Liver (tissue), 9 donors: Measurements from ENCODE around the gene GPD1L. TPM values are rescaled to one million over a fixed set of nuclear protein-coding genes. Genes with fewer than 3 reads are reported as not detected.

Experiments used
- DNase-seq: peaks from one replicate; pipeline ENCODE4 v3.0.0-alpha.2; 2017; ENCODE audit warnings: low spot score
- H3K27ac ChIP-seq, 2 donors: one replicate each; pipeline ENCODE4 v1.7.0; 2013; ENCODE audit warnings: inconsistent platforms in 2 of 2, low read length in 2 of 2, control low read depth in 1 of 2, low read depth in 1 of 2, mild to moderate bottlenecking in 1 of 2
- H3K27me3 ChIP-seq, 4 donors: one replicate each; pipeline versions ENCODE4 v1.6.1 to v1.7.0; 2013; ENCODE audit warnings: low read length in 3 of 4, inconsistent platforms in 1 of 4, mild to moderate bottlenecking in 1 of 4, moderate library complexity in 1 of 4; ENCODE audit not compliant: control insufficient read depth in 4 of 4, insufficient read depth in 4 of 4
- H3K36me3 ChIP-seq, 4 donors: one replicate each; pipeline versions ENCODE4 v1.6.1 to v1.7.0; 2013; ENCODE audit warnings: low read length in 3 of 4, mild to moderate bottlenecking in 3 of 4, low read depth in 1 of 4, moderate library complexity in 1 of 4; ENCODE audit not compliant: control insufficient read depth in 4 of 4, insufficient read depth in 3 of 4
- H3K4me1 ChIP-seq, 4 donors: one replicate each; pipeline versions ENCODE4 v1.6.1 to v1.7.0; 2013; ENCODE audit warnings: low read length in 3 of 4, mild to moderate bottlenecking in 3 of 4, moderate library complexity in 1 of 4; ENCODE audit not compliant: control insufficient read depth in 4 of 4, insufficient read depth in 4 of 4
- H3K4me3 ChIP-seq, 3 donors: one replicate each; pipeline versions ENCODE4 v1.6.1 to v1.7.0; 2013; ENCODE audit warnings: low read length in 3 of 3, control low read depth in 1 of 3, low read depth in 1 of 3, mild to moderate bottlenecking in 1 of 3
- H3K9ac ChIP-seq, 2 donors: one replicate each; pipeline ENCODE4 v1.7.0; 2013; ENCODE audit warnings: low read length in 2 of 2, mild to moderate bottlenecking in 2 of 2, moderate library complexity in 2 of 2, control low read depth in 1 of 2, low read depth in 1 of 2
- H3K9me3 ChIP-seq, 4 donors: one replicate each; pipeline versions ENCODE4 v1.6.1 to v1.7.0; 2013; ENCODE audit warnings: low read length in 3 of 4; ENCODE audit not compliant: control insufficient read depth in 4 of 4
- ATF3 ChIP-seq: IDR thresholded peaks from 2 replicates; pipeline ENCODE4 v1.6.1; 2016; ENCODE audit warnings: antibody characterized with exemption
- CTCF ChIP-seq: fragments of 150-350 bp; IDR thresholded peaks from 2 replicates; pipeline ENCODE4 v1.5.1; 2017; ENCODE audit warnings: improper control_type of control experiment, low read depth, low read length; ENCODE audit not compliant: missing input control
- EGR1 ChIP-seq, 2 donors: IDR thresholded peaks; 2 replicates each; pipeline ENCODE4 v1.6.1; 2016 to 2018; ENCODE audit warnings: antibody characterized with exemption in 2 of 2, low read depth in 2 of 2
- FOXA2 ChIP-seq: IDR thresholded peaks from 2 replicates; pipeline ENCODE4 v1.6.1; 2016; ENCODE audit warnings: antibody characterized with exemption
- GABPA ChIP-seq, 2 donors: IDR thresholded peaks in 1 of 2; conservative IDR thresholded peaks in 1 of 2; 2 replicates each; pipeline ENCODE4 v1.6.1; 2016; ENCODE audit warnings: antibody characterized with exemption in 2 of 2, mild to moderate bottlenecking in 1 of 2, moderate library complexity in 1 of 2
- HNF4A ChIP-seq, 2 donors: conservative IDR thresholded peaks; 2 replicates each; pipeline ENCODE4 v1.6.1; 2016; ENCODE audit warnings: antibody characterized with exemption in 2 of 2, mild to moderate bottlenecking in 2 of 2
- HNF4G ChIP-seq: IDR thresholded peaks from 2 replicates; pipeline ENCODE4 v1.6.1; 2016; ENCODE audit warnings: antibody characterized with exemption
- JUND ChIP-seq, 2 donors: IDR thresholded peaks; 2 replicates each; pipeline ENCODE4 v1.6.1; 2016; ENCODE audit warnings: antibody characterized with exemption in 2 of 2
- MAX ChIP-seq: IDR thresholded peaks from 2 replicates; pipeline ENCODE4 v1.6.1; 2016; ENCODE audit warnings: antibody characterized with exemption
- RAD21 ChIP-seq, 2 donors: IDR thresholded peaks; 2 replicates each; pipeline ENCODE4 v1.6.1; 2016; ENCODE audit warnings: antibody characterized with exemption in 2 of 2, mild to moderate bottlenecking in 2 of 2
- RXRA ChIP-seq, 2 donors: IDR thresholded peaks; 2 replicates each; pipeline ENCODE4 v1.6.1; 2017 to 2018; ENCODE audit warnings: antibody characterized with exemption in 2 of 2, mild to moderate bottlenecking in 1 of 2
- SP1 ChIP-seq: IDR thresholded peaks from 2 replicates; pipeline ENCODE4 v1.6.1; 2018; ENCODE audit warnings: antibody characterized with exemption, mild to moderate bottlenecking
- TAF1 ChIP-seq: conservative IDR thresholded peaks from 2 replicates; pipeline ENCODE4 v1.6.1; 2016; ENCODE audit warnings: antibody characterized with exemption, mild to moderate bottlenecking
- YY1 ChIP-seq: IDR thresholded peaks from 2 replicates; pipeline ENCODE4 v1.6.1; 2016; ENCODE audit warnings: antibody characterized with exemption, mild to moderate bottlenecking
- WGBS: extraction: QIAGEN DNeasy Blood & Tissue Kit; methylation state at CpG from one replicate; pipeline ENCODE4 v1.1.7; 2013; 5-methylcytosine and 5-hydroxymethylcytosine counted together
- polyA plus RNA-seq, 2 donors: library from polyadenylated mRNA; stranded (reverse) in 1 of 2; unstranded in 1 of 2; fragments of 200-250 nt in 1 of 2; fragments of >200 nt in 1 of 2; fragmentation: Nextera tagmentation in 1 of 2; extraction: Ambion mirVana in 1 of 2; gene quantifications; one replicate each; pipeline versions ENCODE4 v1.2.1 to v1.2.3, GENCODE V29; 2013 to 2015
- total RNA-seq, 2 donors: library from RNA; depleted of rRNA; stranded (reverse); fragments of >200 nt; gene quantifications; one replicate each; pipeline ENCODE4 v1.2.3, GENCODE V29; 2014
- TF ChIP-seq, protein P1 (sequence below): IDR thresholded peaks from 2 replicates; pipeline ENCODE4 v1.6.1; 2016; ENCODE audit warnings: antibody characterized with exemption
- donor health status: healthy.
- donor health status: healthy.
- donor health status: healthy.
- donor health status: healthy.
- donor health status: healthy.

The GPD1L gene
- total and polyA plus RNA-seq, 4 donors = 1.4 to 5.0 (median 3.1) TPM

- H3K9ac ChIP-seq = no peak overlapping the region
- H3K27ac ChIP-seq = no peak overlapping the region
- H3K36me3 ChIP-seq = no peaks in the 10 kb centered on the region
- DNase-seq = no peak
- peaks cover 0 to 9% (median under 1%) of the 10 kb centered on the region in 4 donors for H3K27me3 ChIP-seq
- TF ChIP-seq, protein P1, sequence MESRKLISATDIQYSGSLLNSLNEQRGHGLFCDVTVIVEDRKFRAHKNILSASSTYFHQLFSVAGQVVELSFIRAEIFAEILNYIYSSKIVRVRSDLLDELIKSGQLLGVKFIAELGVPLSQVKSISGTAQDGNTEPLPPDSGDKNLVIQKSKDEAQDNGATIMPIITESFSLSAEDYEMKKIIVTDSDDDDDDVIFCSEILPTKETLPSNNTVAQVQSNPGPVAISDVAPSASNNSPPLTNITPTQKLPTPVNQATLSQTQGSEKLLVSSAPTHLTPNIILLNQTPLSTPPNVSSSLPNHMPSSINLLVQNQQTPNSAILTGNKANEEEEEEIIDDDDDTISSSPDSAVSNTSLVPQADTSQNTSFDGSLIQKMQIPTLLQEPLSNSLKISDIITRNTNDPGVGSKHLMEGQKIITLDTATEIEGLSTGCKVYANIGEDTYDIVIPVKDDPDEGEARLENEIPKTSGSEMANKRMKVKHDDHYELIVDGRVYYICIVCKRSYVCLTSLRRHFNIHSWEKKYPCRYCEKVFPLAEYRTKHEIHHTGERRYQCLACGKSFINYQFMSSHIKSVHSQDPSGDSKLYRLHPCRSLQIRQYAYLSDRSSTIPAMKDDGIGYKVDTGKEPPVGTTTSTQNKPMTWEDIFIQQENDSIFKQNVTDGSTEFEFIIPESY = no peak
- no peak for TF ChIP-seq JUND (IDR thresholded peaks at IDR 0.05)
- no peak for TF ChIP-seq YY1
- no peak for TF ChIP-seq HNF4G
- TF ChIP-seq SP1 = no peak
- no peak for TF ChIP-seq FOXA2
- no peaks in the 10 kb centered on the region for H3K9me3 ChIP-seq
- H3K4me1 ChIP-seq = peaks cover 3 to 7% (median 5%) of the 10 kb centered on the region in 4 donors
- no peak overlapping the region for H3K4me3 ChIP-seq
These were observed 27.6 kb upstream of the GPD1L start for GRCh38 chr3:32078864-32079263.

DNA sequence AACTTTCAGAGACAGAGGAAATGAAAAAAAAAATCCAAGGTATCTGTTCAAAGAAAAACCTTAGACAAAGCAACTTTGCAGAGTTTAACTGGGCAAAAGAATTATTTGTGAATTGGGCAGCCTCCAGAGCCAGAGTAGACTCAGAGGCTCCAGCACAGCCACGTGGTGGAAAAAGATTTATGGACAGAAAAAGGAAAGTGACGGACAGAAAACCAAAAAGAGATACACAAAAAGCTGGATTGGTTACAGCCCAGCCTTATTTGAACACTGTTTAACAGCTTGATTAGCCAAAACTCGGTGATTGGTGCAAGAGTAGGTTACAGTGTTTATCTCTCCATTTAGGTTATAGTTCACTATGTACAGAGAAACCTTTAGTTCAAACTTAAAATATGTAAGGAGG, 23.7 kb upstream of the GPD1L start:
- H3K36me3 ChIP-seq = no peaks in the 10 kb centered on the region
- no peak overlapping the region for H3K9ac ChIP-seq
- no peak overlapping the region for H3K4me3 ChIP-seq
- 5% methylated on average over 3 of the region's 3 CpGs for WGBS
- no peaks in the 10 kb centered on the region for H3K9me3 ChIP-seq
- peaks cover 0 to 9% (median 3%) of the 10 kb centered on the region in 4 donors for H3K27me3 ChIP-seq
- TF ChIP-seq HNF4A (conservative IDR thresholded peaks at IDR 0.05) (peak in 1 of 2 donors; percentile 34), JUND (IDR thresholded peaks at IDR 0.05) (peak in 1 of 2 donors; percentile 22), ATF3 (no peak), SP1 (peak; percentile 26), RAD21 (IDR thresholded peaks at IDR 0.05) (peak; percentile 41 to 49), MAX (no peak), TAF1 (no peak), RXRA (IDR thresholded peaks at IDR 0.05) (peak; percentile 39 to 42), EGR1 (IDR thresholded peaks at IDR 0.05; ENCODE audit: low read depth in 2 of 2) (peak in 1 of 2 donors; percentile 45)
- TF ChIP-seq, protein P1 = no peak
- H3K4me1 ChIP-seq = peaks cover 3 to 7% (median 5%) of the 10 kb centered on the region in 4 donors
- H3K27ac ChIP-seq = no peak overlapping the region
- DNase-seq = no peak

DNA sequence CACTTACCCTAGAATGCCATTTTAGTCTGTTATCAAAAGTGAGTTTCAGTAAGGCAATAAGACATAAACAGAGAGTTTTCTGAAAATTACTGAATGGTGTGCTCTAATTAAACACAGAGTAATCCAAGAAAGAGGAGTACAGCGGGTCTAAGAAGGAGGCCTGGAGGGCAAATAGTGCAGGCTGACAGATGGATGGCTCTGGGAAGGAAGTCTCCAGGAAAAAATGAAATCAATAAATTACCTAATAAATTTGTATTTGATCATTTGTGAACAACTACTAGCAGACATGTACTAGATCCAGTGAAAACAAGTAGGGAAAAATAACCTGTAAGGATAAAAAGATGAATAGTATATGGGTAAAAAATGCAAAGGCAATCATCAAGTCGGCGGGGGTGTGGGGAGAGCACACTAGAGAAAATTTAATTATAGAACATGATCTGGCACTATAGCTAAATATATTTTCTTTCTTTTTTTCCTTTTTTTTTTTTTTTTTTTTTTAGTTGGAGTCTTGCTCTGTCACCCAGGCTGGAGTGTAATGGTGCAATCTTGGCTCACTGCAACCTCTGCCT, 22.6 kb upstream of the GPD1L start:
- peaks cover 3 to 7% (median 5%) of the 10 kb centered on the region in 4 donors for H3K4me1 ChIP-seq
- no peak overlapping the region for H3K27ac ChIP-seq
- WGBS = 94% methylated on average over 3 of the region's 3 CpGs
- H3K27me3 ChIP-seq = peaks cover 0 to 6% (median 2%) of the 10 kb centered on the region in 4 donors
- no peak for DNase-seq
- no peaks in the 10 kb centered on the region for H3K9me3 ChIP-seq
- H3K4me3 ChIP-seq = no peak overlapping the region
- no peak for TF ChIP-seq FOXA2
- no peak for TF ChIP-seq TAF1
- no peak for TF ChIP-seq GABPA (IDR thresholded peaks at IDR 0.05 in 1 of 2, conservative IDR thresholded peaks at IDR 0.05 in 1 of 2)
- no peak for TF ChIP-seq HNF4G
- TF ChIP-seq CTCF = no peak
- TF ChIP-seq EGR1 (IDR thresholded peaks at IDR 0.05; ENCODE audit: low read depth in 2 of 2) = no peak
- TF ChIP-seq RXRA (IDR thresholded peaks at IDR 0.05) = no peak
- TF ChIP-seq ATF3 = no peak
- TF ChIP-seq, protein P1 = no peak
- no peak for TF ChIP-seq YY1
- no peak for TF ChIP-seq HNF4A (conservative IDR thresholded peaks at IDR 0.05)
- TF ChIP-seq JUND (IDR thresholded peaks at IDR 0.05) = no peak
- no peaks in the 10 kb centered on the region for H3K36me3 ChIP-seq
- no peak overlapping the region for H3K9ac ChIP-seq
